ENCODE data around the gene OSM. TPM values are rescaled to one million over a fixed set of nuclear protein-coding genes. Genes with fewer than 3 reads are reported as not detected.

OSM gene
- total RNA-seq, 1 experiment from 2014 or later: not detected

DNA sequence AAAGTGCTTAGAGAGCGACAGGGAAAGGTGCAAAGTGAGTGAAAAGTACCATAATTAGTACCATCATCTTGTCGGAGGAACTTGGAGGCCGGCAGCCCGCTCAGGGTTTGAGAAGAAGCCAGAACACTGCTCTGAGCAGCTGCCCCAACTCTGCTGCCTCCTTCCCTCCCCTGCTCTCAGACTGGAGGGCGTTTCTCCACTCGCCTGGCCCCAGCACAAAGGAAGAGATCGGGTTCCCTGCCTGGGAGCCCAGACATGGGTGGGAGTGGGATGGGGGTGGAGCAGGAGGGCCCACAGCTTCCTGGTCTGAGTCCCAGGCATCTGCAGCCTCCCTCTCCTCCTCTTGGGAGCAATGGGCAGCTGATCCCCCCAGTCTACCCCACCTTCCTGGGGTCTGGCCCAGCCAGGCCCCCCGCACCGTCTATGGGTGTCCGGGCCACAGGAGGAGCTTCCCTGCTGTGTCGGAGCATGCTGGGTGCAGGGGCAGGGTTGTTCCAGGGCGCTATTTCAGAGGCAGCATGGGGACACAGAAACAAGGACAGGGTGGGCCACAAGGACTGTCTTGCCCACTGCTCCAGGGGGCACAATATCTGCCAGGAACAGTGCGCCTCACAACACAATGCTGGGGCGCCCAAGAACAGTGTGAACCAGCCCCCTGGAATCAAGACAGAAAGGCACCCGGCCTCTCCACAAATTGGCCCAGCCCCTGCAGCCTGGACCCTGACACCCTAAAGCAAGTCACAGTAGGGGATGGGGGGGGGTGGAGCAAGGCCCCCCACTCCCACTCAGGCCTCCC, 24.9 kb downstream of the OSM start:
- Histone ChIP-seq H3K9me2 (replicated peaks; ENCODE audit: low read length) (no peaks in the 10 kb centered on the region), H3K4me1 (ENCODE audit: insufficient read depth, low read length) (peaks cover 27% of the 10 kb centered on the region), H3K79me2 (ENCODE audit: low read length) (peaks cover 37% of the 10 kb centered on the region), H3K4me2 (ENCODE audit: low read length) (no peak overlapping the region), H3K9ac (ENCODE audit: low read length) (no peak overlapping the region), H4K20me1 (ENCODE audit: low read length) (no peaks in the 10 kb centered on the region), H3F3A (ENCODE audit: low read length, unreplicated experiment) (no peaks in the 10 kb centered on the region), H3K27me3 (ENCODE audit: low read length) (no peaks in the 10 kb centered on the region), H2AFZ (ENCODE audit: low read length) (no peak overlapping the region), H3K36me3 (ENCODE audit: low read depth, low read length) (peaks cover 34% of the 10 kb centered on the region), H3K4me3 (ENCODE audit: low read length) (no peak overlapping the region), H3K27ac (ENCODE audit: low read length) (peak overlapping the region; percentile 99; the same call in 1 of the 2 replicates), H3K9me3 (ENCODE audit: low read length) (no peaks in the 10 kb centered on the region)
- ATAC-seq (no peak), DNase-seq (no peak)
- ChIA-PET POLR2A (ENCODE audit: unreplicated experiment) (no interaction called here), CTCF (no interaction called here)
- intact Hi-C loops (cut with micrococcal nuclease): no loop called here
- BruUV-seq (replicated peaks): no TSS peak
- TF ChIP-seq EZH2 (IDR thresholded peaks at IDR 0.05; ENCODE audit: low read length, unreplicated experiment): no peak
- TF ChIP-seq EZH2phosphoT487 (IDR thresholded peaks at IDR 0.05; ENCODE audit: borderline replicate concordance, low read length): no peak
- TF ChIP-seq, protein P1, sequence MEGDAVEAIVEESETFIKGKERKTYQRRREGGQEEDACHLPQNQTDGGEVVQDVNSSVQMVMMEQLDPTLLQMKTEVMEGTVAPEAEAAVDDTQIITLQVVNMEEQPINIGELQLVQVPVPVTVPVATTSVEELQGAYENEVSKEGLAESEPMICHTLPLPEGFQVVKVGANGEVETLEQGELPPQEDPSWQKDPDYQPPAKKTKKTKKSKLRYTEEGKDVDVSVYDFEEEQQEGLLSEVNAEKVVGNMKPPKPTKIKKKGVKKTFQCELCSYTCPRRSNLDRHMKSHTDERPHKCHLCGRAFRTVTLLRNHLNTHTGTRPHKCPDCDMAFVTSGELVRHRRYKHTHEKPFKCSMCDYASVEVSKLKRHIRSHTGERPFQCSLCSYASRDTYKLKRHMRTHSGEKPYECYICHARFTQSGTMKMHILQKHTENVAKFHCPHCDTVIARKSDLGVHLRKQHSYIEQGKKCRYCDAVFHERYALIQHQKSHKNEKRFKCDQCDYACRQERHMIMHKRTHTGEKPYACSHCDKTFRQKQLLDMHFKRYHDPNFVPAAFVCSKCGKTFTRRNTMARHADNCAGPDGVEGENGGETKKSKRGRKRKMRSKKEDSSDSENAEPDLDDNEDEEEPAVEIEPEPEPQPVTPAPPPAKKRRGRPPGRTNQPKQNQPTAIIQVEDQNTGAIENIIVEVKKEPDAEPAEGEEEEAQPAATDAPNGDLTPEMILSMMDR (conservative IDR thresholded peaks at IDR 0.05; ENCODE audit: low read depth, low read length): no peak

DNA sequence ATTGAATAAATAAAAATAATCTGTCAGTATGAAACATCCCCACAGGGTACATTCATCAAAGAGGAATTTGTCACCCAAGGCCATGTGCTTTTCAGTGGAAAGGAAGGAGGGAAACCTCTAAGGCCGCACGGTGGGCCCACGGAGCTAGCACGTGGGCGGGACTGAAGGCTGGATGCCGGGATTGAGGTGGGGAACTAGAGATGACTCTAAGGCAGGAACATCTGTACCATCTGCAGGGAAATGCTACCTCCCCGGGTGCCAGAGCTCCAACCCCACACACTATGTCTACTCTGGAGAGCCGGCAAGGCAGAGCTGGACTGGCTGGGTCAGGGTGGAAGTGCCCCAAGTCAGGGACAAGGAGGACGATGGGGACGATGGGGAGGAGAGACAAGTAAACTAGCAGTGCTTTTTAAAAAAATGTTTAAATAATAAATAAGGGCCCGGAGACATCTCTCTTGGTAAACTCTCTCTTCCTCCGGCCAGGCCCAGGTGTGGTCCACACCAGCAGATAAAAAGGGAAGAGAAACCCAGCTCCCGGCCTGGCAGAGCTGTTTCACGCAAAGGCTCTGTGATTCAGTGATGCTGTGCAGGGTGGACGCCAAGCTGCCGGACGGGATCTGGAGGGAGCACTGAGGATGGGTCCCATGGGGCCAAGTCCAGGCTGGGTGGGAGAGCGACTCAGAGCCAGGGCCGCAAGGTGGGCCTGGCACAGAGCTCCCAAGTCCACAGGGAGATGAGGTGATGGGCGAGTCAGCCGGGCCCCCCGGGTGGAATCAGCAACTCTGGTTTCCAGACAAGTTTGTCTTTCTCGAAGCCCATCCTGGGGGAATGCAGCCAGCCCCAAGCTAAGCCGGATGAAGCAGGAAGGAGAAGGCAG, 25.9 kb downstream of the OSM start:
- Histone ChIP-seq H3K27ac (ENCODE audit: low read length) (peak overlapping the region; percentile 52), H3K9ac (ENCODE audit: low read length) (no peak overlapping the region), H4K20me1 (ENCODE audit: low read length) (no peaks in the 10 kb centered on the region), H3K4me3 (ENCODE audit: low read length) (no peak overlapping the region), H3K9me2 (replicated peaks; ENCODE audit: low read length) (no peaks in the 10 kb centered on the region), H3K4me2 (ENCODE audit: low read length) (no peak overlapping the region), H3K36me3 (ENCODE audit: low read depth, low read length) (peaks cover 30% of the 10 kb centered on the region), H2AFZ (ENCODE audit: low read length) (no peak overlapping the region), H3K4me1 (ENCODE audit: insufficient read depth, low read length) (peaks cover 28% of the 10 kb centered on the region), H3K27me3 (ENCODE audit: low read length) (no peaks in the 10 kb centered on the region), H3K79me2 (ENCODE audit: low read length) (peaks cover 32% of the 10 kb centered on the region), H3F3A (ENCODE audit: low read length, unreplicated experiment) (no peaks in the 10 kb centered on the region), H3K9me3 (ENCODE audit: low read length) (no peaks in the 10 kb centered on the region)
- no peak for DNase-seq
- intact Hi-C loops (cut with micrococcal nuclease): no loop called here
- TF ChIP-seq EZH2 (IDR thresholded peaks at IDR 0.05; ENCODE audit: low read length, unreplicated experiment) (no peak), EZH2phosphoT487 (IDR thresholded peaks at IDR 0.05; ENCODE audit: borderline replicate concordance, low read length) (no peak)
- TF ChIP-seq, protein P1 (conservative IDR thresholded peaks at IDR 0.05; ENCODE audit: low read depth, low read length): no peak
- BruUV-seq (replicated peaks): no TSS peak
- no peak for ATAC-seq
- CTCF ChIA-PET: no interaction called here
- POLR2A ChIA-PET (ENCODE audit: unreplicated experiment): no interaction called here
